CD4-positive, alpha-beta T cell (primary cell): ENCODE measurements around the gene ACSM2B. TPM values are rescaled to one million over a fixed set of nuclear protein-coding genes. Genes with fewer than 3 reads are reported as not detected.
"Not testable (repeated sequence)": the region's sequence is repeated elsewhere in the genome, so short reads cannot be mapped to it uniquely, and the experiment has no call there.

Source experiments
- ATAC-seq: fragments of 200-7000 bp; cut with Tn5 transposase; one replicate; pipeline ENCODE4 v1.10.0; 2022; ENCODE audit warnings: mild to moderate bottlenecking; ENCODE audit not compliant: poor library complexity
- CTCF ChIA-PET: fragments of 350-600 bp; sonication (Branson Sonifier 250); formaldehyde crosslinking; loops from one replicate; lab custom pipeline; 2021; ENCODE audit warnings: antibody characterized with exemption, inconsistent platforms; lab: Charles Lee
- POLR2A ChIA-PET: fragments of 350-600 bp; sonication (Branson Sonifier 250); formaldehyde crosslinking; loops from one replicate; lab custom pipeline; 2021; ENCODE audit warnings: antibody characterized with exemption, inconsistent platforms; lab: Charles Lee
- DNase-seq, 14 experiments: peaks; one replicate each; pipeline ENCODE4 v3.0.0-alpha.2; 2013 to 2020; ENCODE audit warnings: mixed read lengths in 2 of 14
- H3K27ac ChIP-seq, 2 donors: one replicate each; pipeline versions ENCODE4 v1.5.1 to v1.7.0; 2013; ENCODE audit warnings: low read length in 2 of 2, low read depth in 1 of 2, mild to moderate bottlenecking in 1 of 2
- H3K27me3 ChIP-seq, 2 experiments: 1 replicate in 1 of 2; 2 replicates in 1 of 2; pipeline versions ENCODE4 v1.6.1 to v1.7.0; 2013; ENCODE audit warnings: low read length in 2 of 2, control low read depth in 1 of 2, mild to moderate bottlenecking in 1 of 2, moderate library complexity in 1 of 2; ENCODE audit not compliant: insufficient read depth in 2 of 2, control insufficient read depth in 1 of 2
- H3K36me3 ChIP-seq: one replicate; pipeline ENCODE4 v1.6.1; 2013; ENCODE audit warnings: low read length, control low read depth; ENCODE audit not compliant: insufficient read depth
- H3K4me1 ChIP-seq: one replicate; pipeline ENCODE4 v1.6.1; 2013; ENCODE audit warnings: low read length, control low read depth; ENCODE audit not compliant: insufficient read depth
- H3K4me3 ChIP-seq: one replicate; pipeline ENCODE4 v1.5.1; 2013; ENCODE audit warnings: mild to moderate bottlenecking, low read length, moderate library complexity
- H3K9me3 ChIP-seq, 2 experiments: 1 replicate in 1 of 2; 2 replicates in 1 of 2; pipeline versions ENCODE4 v1.6.1 to v1.7.0; 2013; ENCODE audit warnings: low read length in 2 of 2, mild to moderate bottlenecking in 2 of 2, control low read depth in 1 of 2, moderate library complexity in 1 of 2; ENCODE audit not compliant: control insufficient read depth in 1 of 2, insufficient read depth in 1 of 2
- H3K27ac Mint-ChIP-seq: one replicate; pipeline ENCODE4 v1.8.0; 2020; ENCODE audit warnings: mixed read lengths
- H3K27me3 Mint-ChIP-seq: one replicate; pipeline ENCODE4 v1.8.0; 2021; ENCODE audit warnings: mixed read lengths
- H3K36me3 Mint-ChIP-seq: one replicate; pipeline ENCODE4 v1.8.0; 2021; ENCODE audit warnings: low read depth, mixed read lengths
- H3K4me1 Mint-ChIP-seq: one replicate; pipeline ENCODE4 v1.8.0; 2021; ENCODE audit warnings: low read depth, mixed read lengths
- H3K4me3 Mint-ChIP-seq: one replicate; pipeline ENCODE4 v1.8.0; 2020; ENCODE audit warnings: mild to moderate bottlenecking, mixed read lengths
- H3K9me3 Mint-ChIP-seq: one replicate; pipeline ENCODE4 v1.8.0; 2020; ENCODE audit warnings: mixed read lengths
- intact Hi-C, 2 experiments: fragments of 100-400 bp; cut with DNase I in 1 of 2; cut with micrococcal nuclease in 1 of 2; formaldehyde crosslinking; loops; one replicate each; pipeline versions ENCODE4 v1.15.1 to v1.9.0; 2023 to 2025; cut with DNase I, micrococcal nuclease
- total RNA-seq, 174 experiments: library from RNA in 2 of 174; stranded (reverse) in 2 of 174; gene quantifications; one replicate each; pipeline ENCODE4 v1.2.3 and lab custom pipeline; 2021 to 2026
- TF ChIP-seq, protein P1 (sequence below): fragments of 200-600 bp; IDR thresholded peaks from one replicate; pipeline ENCODE4 v1.8.0; 2022; ENCODE audit warnings: antibody characterized with exemption, mild to moderate bottlenecking

Gene ACSM2B
- total RNA-seq, 2 experiments from 2014 or later = not detected

- no peak for ATAC-seq
- intact Hi-C loops = no loop called here
- no peak overlapping the region for H3K4me3 ChIP-seq
- TF ChIP-seq, protein P1, sequence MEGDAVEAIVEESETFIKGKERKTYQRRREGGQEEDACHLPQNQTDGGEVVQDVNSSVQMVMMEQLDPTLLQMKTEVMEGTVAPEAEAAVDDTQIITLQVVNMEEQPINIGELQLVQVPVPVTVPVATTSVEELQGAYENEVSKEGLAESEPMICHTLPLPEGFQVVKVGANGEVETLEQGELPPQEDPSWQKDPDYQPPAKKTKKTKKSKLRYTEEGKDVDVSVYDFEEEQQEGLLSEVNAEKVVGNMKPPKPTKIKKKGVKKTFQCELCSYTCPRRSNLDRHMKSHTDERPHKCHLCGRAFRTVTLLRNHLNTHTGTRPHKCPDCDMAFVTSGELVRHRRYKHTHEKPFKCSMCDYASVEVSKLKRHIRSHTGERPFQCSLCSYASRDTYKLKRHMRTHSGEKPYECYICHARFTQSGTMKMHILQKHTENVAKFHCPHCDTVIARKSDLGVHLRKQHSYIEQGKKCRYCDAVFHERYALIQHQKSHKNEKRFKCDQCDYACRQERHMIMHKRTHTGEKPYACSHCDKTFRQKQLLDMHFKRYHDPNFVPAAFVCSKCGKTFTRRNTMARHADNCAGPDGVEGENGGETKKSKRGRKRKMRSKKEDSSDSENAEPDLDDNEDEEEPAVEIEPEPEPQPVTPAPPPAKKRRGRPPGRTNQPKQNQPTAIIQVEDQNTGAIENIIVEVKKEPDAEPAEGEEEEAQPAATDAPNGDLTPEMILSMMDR = no peak
- H3K4me1 Mint-ChIP-seq = no peaks in the 10 kb centered on the region
- peaks cover 38% of the 10 kb centered on the region for H3K27me3 Mint-ChIP-seq
- H3K9me3 ChIP-seq = peaks cover 0 to 27% of the 10 kb centered on the region in 2 experiments
- no peaks in the 10 kb centered on the region for H3K4me1 ChIP-seq
- H3K9me3 Mint-ChIP-seq = no peaks in the 10 kb centered on the region
- CTCF ChIA-PET = no interaction called here
- H3K27ac Mint-ChIP-seq = no peak overlapping the region
- no peak overlapping the region for H3K27ac ChIP-seq
- H3K36me3 ChIP-seq = no peaks in the 10 kb centered on the region
- H3K4me3 Mint-ChIP-seq = no peak overlapping the region
- POLR2A ChIA-PET = no interaction called here
- no peaks in the 10 kb centered on the region for H3K36me3 Mint-ChIP-seq
- H3K27me3 ChIP-seq = peaks cover 5 to 14% of the 10 kb centered on the region in 2 experiments
- no peak for DNase-seq
These were observed 35.3 kb upstream of the ACSM2B start for GRCh38 chr16:20611350-20611902.

DNA sequence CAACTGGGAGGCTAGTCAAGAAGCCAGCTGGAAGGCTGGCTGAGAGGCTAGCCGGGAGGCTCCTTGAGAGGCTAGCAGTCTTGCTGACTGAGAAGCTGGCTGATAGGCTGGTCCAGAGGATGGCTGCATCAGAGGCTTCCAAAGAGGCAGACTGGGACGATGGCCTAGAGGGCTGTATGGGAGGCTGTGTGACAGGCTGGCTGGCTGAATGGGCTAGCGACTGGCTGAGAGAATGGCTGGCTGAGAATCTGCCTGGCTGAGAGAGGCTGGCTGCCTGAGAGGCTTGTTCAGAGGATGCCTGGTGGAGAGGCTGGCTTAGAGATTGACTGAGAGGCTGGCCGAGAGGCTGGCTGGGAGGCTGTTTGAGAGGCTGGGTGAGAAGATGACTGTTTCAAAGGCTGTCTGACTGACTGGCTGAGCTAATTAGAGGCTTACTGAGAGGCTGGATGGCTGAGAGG is 34.8 kb upstream of the ACSM2B start:
- Mint-ChIP-seq H3K4me3 (no peak overlapping the region), H3K9me3 (no peaks in the 10 kb centered on the region), H3K4me1 (no peaks in the 10 kb centered on the region), H3K27ac (no peak overlapping the region), H3K36me3 (no peaks in the 10 kb centered on the region), H3K27me3 (peaks cover 38% of the 10 kb centered on the region)
- TF ChIP-seq, protein P1 = no peak
- H3K27ac ChIP-seq = no peak overlapping the region
- CTCF ChIA-PET = no interaction called here
- H3K9me3 ChIP-seq = peaks cover 0 to 27% of the 10 kb centered on the region in 2 experiments
- intact Hi-C loops = no loop called here
- ATAC-seq = no peak
- DNase-seq = no peak
- no peaks in the 10 kb centered on the region for H3K36me3 ChIP-seq
- peaks cover 5 to 14% of the 10 kb centered on the region in 2 experiments for H3K27me3 ChIP-seq
- POLR2A ChIA-PET = no interaction called here
- H3K4me3 ChIP-seq = no peak overlapping the region
- no peaks in the 10 kb centered on the region for H3K4me1 ChIP-seq

DNA sequence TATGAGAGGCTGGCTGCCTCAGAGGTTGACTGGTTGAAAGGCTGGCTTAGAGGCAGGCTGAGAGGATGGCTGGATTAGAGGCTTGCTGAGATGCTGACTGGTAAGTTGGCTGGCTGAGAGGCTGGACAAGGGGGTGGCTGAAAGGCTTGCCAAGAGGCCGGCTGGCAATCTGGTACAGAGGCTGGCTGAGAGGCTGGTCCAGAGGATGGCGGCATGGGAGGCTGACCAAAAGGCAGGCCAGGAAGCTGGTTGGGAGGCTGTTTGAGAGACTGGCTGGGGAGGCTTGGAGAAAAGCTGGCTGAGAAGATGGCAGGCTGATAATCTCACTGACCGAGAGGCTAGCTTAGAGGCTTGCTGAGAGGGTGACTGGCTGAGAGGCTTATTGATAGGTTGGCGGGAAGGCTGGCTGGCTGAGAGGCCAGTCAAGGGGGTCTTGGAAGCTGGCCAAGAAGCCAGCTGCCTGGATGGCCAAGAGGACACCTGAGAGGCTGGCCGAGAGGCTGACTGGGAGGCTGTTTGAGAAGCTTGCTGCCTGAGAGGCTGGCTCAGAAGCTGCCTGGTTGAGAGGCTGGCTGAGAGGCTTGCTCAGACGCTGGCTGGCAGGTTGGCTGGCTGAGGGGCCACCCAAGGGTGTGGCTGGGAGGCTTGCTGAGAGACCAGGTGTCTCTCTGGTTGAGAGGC is 34.2 kb upstream of the ACSM2B start:
- TF ChIP-seq, protein P1 = no peak
- POLR2A ChIA-PET = no interaction called here
- H3K4me1 ChIP-seq = no peaks in the 10 kb centered on the region
- intact Hi-C loops = no loop called here
- Mint-ChIP-seq H3K4me3 (no peak overlapping the region), H3K36me3 (no peaks in the 10 kb centered on the region), H3K4me1 (no peaks in the 10 kb centered on the region), H3K27ac (no peak overlapping the region), H3K9me3 (peaks cover 5% of the 10 kb centered on the region), H3K27me3 (peaks cover 38% of the 10 kb centered on the region)
- H3K27ac ChIP-seq = no peak overlapping the region
- H3K36me3 ChIP-seq = no peaks in the 10 kb centered on the region
- CTCF ChIA-PET = no interaction called here
- H3K9me3 ChIP-seq = peaks cover 0 to 27% of the 10 kb centered on the region in 2 experiments
- ATAC-seq (no peak), DNase-seq (no peak)
- no peak overlapping the region for H3K4me3 ChIP-seq
- peaks cover 5 to 14% of the 10 kb centered on the region in 2 experiments for H3K27me3 ChIP-seq

DNA sequence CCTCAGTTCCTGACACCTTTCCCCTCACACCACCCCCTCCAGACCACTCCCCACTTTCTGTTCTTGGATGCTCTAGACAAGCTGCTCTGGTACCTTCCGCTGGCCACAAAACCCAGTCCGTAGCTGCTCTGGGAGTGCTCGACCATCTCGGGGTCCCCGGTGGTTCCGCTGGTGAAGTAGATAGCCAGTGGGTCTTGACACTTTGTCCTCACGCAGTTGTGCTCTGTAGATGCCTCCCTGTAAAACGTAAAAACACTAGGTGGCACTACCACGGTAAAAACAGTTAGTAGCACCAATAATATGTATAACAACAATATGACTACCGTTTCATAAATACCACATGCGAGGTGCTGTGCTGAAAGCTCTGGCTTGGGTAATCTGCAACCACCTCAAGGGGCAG is 26.0 kb upstream of the ACSM2B start:
- DNase-seq = peak in 2 of 14 experiments; percentile 7 to 10
- H3K27me3 Mint-ChIP-seq, CTCF ChIA-PET, H3K27me3 ChIP-seq, ATAC-seq, H3K4me3 ChIP-seq, intact Hi-C loops, H3K4me1 ChIP-seq, H3K9me3 Mint-ChIP-seq, H3K9me3 ChIP-seq, POLR2A ChIA-PET, H3K4me3 Mint-ChIP-seq, H3K36me3 Mint-ChIP-seq, H3K4me1 Mint-ChIP-seq, H3K27ac Mint-ChIP-seq, H3K36me3 ChIP-seq, H3K27ac ChIP-seq: not testable (repeated sequence)

- H3K27me3 ChIP-seq, H3K4me1 Mint-ChIP-seq, H3K9me3 Mint-ChIP-seq, H3K4me1 ChIP-seq, ATAC-seq, DNase-seq, H3K27ac Mint-ChIP-seq, H3K36me3 ChIP-seq, H3K9me3 ChIP-seq, H3K27me3 Mint-ChIP-seq, CTCF ChIA-PET, H3K4me3 Mint-ChIP-seq, H3K27ac ChIP-seq, H3K36me3 Mint-ChIP-seq, POLR2A ChIA-PET, H3K4me3 ChIP-seq, intact Hi-C loops: not testable (repeated sequence)
These were observed 23.3 kb upstream of the ACSM2B start for GRCh38 chr16:20599475-20599874.
